ENCODE measurements around the gene SEC14L5. TPM values are rescaled to one million over a fixed set of nuclear protein-coding genes. Genes with fewer than 3 reads are reported as not detected.

Gene SEC14L5
- total and polyA plus RNA-seq, 10 of the 15 experiments (the other 5 are each of a cell fraction or from before 2014, with no cell fraction given), result 0.01 TPM; not detected in 9

DNA sequence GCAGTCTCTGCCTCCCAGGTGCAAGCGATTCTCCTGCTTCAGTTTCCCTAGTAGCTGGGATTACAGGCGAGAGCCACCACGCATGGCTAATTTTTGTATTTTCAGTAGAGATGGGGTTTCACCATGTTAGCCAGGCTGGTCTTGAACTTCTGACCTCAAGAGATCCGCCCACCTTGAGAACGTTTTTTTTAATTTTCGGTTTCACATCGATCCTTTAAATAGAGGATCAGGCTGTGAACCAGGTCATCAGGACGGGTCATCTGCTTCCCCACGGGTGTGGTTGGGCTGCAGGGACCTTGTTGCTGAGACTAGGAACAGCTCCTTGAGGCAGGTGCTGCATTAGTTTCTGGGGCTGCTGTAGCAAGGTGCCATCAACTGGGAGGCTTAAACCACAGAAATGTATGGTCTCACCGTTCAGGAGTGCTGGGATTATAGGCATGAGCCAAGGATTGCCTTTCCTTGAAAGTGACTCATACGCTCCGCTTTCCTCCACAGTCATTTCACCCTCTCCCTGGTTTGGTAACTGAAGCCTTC lies 83.5 kb downstream of the SEC14L5 start:
- 5% methylated on average over 12 of the region's 12 CpGs for WGBS (ENCODE audit: insufficient coverage, insufficient replicate concordance, low lambda C conversion rate, missing lambda C conversion rate)
- TF ChIP-seq BMI1 (IDR thresholded peaks at IDR 0.05; ENCODE audit: borderline replicate concordance) (no peak), KLF5 (IDR thresholded peaks at IDR 0.05; ENCODE audit: partially characterized antibody) (no peak), ZNF622 (IDR thresholded peaks at IDR 0.05) (no peak), EP300 (IDR thresholded peaks at IDR 0.05; ENCODE audit: borderline replicate concordance in 1 of 2, control insufficient read depth in 1 of 2, low read depth in 2 of 2, low read length in 2 of 2) (no peak), SREBF2 (IDR thresholded peaks at IDR 0.05; ENCODE audit: low read length) (no peak), ZNF592 (IDR thresholded peaks at IDR 0.05) (no peak), MEF2A (IDR thresholded peaks at IDR 0.05; ENCODE audit: insufficient read depth, low read depth, low read length) (peak; percentile 65; the same call in 1 of the 2 replicates), TARDBP (IDR thresholded peaks at IDR 0.05; ENCODE audit: borderline replicate concordance) (no peak), BCL11A (IDR thresholded peaks at IDR 0.05; ENCODE audit: low read depth, low read length) (no peak), RFX5 (IDR thresholded peaks at IDR 0.05; ENCODE audit: low read depth, low read length) (no peak), SIX5 (IDR thresholded peaks at IDR 0.05; ENCODE audit: low read depth, low read length, severe bottlenecking) (no peak), SIN3A (IDR thresholded peaks at IDR 0.05; ENCODE audit: low read depth, low read length) (no peak), YY1 (IDR thresholded peaks at IDR 0.05; ENCODE audit: low read depth, low read length) (no peak), TAF1 (IDR thresholded peaks at IDR 0.05; ENCODE audit: borderline replicate concordance, low read depth, low read length) (no peak), NFYB (IDR thresholded peaks at IDR 0.05; ENCODE audit: insufficient read depth, low read depth, low read length) (no peak)
- TF ChIP-seq, protein P1, sequence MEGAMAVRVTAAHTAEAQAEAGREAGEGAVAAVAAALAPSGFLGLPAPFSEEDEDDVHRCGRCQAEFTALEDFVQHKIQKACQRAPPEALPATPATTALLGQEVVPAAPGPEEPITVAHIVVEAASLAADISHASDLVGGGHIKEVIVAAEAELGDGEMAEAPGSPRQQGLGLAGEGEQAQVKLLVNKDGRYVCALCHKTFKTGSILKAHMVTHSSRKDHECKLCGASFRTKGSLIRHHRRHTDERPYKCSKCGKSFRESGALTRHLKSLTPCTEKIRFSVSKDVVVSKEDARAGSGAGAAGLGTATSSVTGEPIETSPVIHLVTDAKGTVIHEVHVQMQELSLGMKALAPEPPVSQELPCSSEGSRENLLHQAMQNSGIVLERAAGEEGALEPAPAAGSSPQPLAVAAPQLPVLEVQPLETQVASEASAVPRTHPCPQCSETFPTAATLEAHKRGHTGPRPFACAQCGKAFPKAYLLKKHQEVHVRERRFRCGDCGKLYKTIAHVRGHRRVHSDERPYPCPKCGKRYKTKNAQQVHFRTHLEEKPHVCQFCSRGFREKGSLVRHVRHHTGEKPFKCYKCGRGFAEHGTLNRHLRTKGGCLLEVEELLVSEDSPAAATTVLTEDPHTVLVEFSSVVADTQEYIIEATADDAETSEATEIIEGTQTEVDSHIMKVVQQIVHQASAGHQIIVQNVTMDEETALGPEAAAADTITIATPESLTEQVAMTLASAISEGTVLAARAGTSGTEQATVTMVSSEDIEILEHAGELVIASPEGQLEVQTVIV (IDR thresholded peaks at IDR 0.05; ENCODE audit: borderline replicate concordance, partially characterized antibody), result no peak
- TF ChIP-seq, protein P2, sequence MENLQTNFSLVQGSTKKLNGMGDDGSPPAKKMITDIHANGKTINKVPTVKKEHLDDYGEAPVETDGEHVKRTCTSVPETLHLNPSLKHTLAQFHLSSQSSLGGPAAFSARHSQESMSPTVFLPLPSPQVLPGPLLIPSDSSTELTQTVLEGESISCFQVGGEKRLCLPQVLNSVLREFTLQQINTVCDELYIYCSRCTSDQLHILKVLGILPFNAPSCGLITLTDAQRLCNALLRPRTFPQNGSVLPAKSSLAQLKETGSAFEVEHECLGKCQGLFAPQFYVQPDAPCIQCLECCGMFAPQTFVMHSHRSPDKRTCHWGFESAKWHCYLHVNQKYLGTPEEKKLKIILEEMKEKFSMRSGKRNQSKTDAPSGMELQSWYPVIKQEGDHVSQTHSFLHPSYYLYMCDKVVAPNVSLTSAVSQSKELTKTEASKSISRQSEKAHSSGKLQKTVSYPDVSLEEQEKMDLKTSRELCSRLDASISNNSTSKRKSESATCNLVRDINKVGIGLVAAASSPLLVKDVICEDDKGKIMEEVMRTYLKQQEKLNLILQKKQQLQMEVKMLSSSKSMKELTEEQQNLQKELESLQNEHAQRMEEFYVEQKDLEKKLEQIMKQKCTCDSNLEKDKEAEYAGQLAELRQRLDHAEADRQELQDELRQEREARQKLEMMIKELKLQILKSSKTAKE (IDR thresholded peaks at IDR 0.05; ENCODE audit: low read depth, poor library complexity, severe bottlenecking), result peak; percentile 67

More for the DNA sequence above, 83.5 kb downstream of the SEC14L5 start:
- Histone ChIP-seq H3K4me3 (peak overlapping the region; percentile 32; the same call in 1 of the 2 replicates), H3K4me1 (ENCODE audit: control insufficient read depth, insufficient read depth, low read length) (peaks cover 25% of the 10 kb centered on the region), H4K20me1 (ENCODE audit: control insufficient read depth, insufficient read depth) (no peaks in the 10 kb centered on the region), H3K27me3 (replicated peaks in 1 of 2; ENCODE audit: control insufficient read depth in 2 of 2, insufficient read depth in 2 of 2, low read length in 1 of 2) (no peaks in the 10 kb centered on the region), H3K9me3 (replicated peaks; ENCODE audit: control insufficient read depth, insufficient read depth, low read length) (no peaks in the 10 kb centered on the region), H3K27ac (ENCODE audit: control insufficient read depth, insufficient read depth) (peak overlapping the region; percentile 52), H3K36me3 (ENCODE audit: control insufficient read depth in 2 of 2, insufficient read depth in 2 of 2, low read length in 1 of 2) (no peaks in the 10 kb centered on the region), H3K4me2 (ENCODE audit: control insufficient read depth, insufficient read depth) (peak overlapping the region; percentile 88), H3K9ac (ENCODE audit: control insufficient read depth, insufficient read depth, low read length) (peak overlapping the region; percentile 12; the same call in 1 of the 2 replicates), H3K79me2 (ENCODE audit: control insufficient read depth, insufficient read depth, low read length) (no peaks in the 10 kb centered on the region), H2AFZ (ENCODE audit: control insufficient read depth, low read depth, low read length) (no peak overlapping the region)
- BruUV-seq (replicated peaks), result no TSS peak
- in situ Hi-C loops (cut with MboI) (no loop called here), intact Hi-C loops (cut with micrococcal nuclease; ENCODE audit: unreplicated experiment) (no loop called here)
- peak; percentile 77 for ATAC-seq
- RAD21 ChIA-PET (ENCODE audit: unreplicated experiment), result no interaction called here
- POLR2A ChIA-PET, result no interaction called here
- SMC1A ChIA-PET (ENCODE audit: uncharacterized antibody, unreplicated experiment), result no interaction called here
- CTCF ChIA-PET, result no interaction called here
- FAIRE-seq, result peak; percentile 82
- peak; percentile 41 for DNase-seq (ENCODE audit: low read depth, low spot score)

All from GM12878 (cell line).